ENCODE results near the gene PAPLN.
A peak's percentile ranks its signal among the peaks of the same experiment; 100 is the strongest.

Gene PAPLN

DNA sequence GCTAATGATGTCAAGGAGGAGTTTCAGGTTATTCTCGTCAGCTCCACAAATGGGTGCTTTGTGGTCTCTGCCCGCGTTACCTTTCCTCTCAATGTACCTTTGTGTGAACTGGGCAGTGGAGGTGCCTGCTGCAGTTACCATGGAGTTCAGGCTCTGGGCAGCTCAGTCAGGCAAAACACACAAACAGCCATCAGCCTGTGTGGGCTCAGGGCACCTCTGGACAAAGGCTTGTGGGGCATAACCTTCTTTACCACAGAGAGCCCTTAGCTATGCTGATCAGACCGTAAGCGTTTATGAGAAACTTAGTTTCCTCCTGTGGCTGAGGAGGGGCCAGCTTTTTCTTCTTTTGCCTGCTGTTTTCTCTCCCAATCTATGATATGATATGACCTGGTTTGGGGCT is 16.7 kb upstream of the PAPLN start:
- no peak for DNase-seq
- TF ChIP-seq GATA1 (IDR thresholded peaks at IDR 0.05; ENCODE audit: low read depth, low read length) (no peak), POLR2A (IDR thresholded peaks at IDR 0.05; ENCODE audit: low read length) (no peak)

DNA sequence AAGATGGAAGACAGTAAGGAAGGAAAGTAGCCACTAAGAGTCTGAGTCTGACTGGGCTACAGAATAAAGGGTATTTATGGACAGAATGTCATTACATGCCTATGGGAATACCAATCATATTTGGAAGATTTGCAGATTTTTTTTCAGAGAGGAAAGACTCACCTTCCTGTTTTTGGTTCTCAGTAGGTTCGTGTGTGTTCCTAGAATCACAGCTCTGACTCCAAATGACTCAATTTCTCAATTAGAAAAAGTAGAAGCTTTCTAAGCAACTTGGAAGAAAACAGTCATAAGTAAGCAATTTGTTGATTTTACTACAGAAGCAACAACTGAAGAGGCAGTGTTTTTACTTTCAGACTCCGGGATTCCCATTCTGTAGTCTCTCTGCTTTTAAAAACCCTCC is 15.4 kb upstream of the PAPLN start:
- DNase-seq: no peak
- TF ChIP-seq GATA1 (IDR thresholded peaks at IDR 0.05; ENCODE audit: low read depth, low read length) (no peak), POLR2A (IDR thresholded peaks at IDR 0.05; ENCODE audit: low read length) (no peak)

DNA sequence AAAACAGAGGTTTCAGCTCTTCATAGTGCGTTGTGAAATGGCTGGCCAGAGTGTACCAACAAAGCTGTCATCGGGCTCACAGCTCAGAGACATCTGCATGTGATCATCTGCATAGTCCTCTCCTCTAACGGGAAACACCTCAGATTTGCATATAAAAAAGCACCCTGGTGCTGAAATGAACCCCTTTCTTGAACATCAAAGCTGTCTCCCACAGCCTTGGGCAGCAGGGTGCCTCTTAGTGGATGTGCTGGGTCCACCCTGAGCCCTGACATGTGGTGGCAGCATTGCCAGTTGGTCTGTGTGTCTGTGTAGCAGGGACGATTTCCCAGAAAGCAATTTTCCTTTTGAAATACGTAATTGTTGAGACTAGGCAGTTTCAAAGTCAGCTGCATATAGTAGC is 14.3 kb upstream of the PAPLN start:
- no peak for TF ChIP-seq POLR2A (IDR thresholded peaks at IDR 0.05; ENCODE audit: low read length)
- TF ChIP-seq GATA1 (IDR thresholded peaks at IDR 0.05; ENCODE audit: low read depth, low read length): no peak
- no peak for DNase-seq

DNA sequence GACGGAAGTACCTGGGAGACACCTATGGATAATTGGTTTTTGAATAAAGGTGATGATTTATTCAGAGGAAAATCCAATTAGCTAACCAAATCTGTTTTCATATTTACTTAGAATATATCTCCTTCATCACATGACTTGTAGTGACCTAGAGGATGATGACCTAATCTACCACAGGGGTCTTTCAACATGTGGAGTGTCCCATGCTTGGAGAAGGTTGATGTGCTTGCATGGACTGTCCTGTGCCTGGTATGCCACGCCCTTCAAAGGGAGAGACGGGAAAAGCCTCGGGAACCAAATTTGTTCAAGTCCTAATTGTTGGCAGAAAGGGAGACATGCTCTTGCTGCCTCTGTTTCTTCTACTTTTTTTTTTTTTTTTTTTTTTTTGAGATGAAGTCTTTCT is 11.8 kb upstream of the PAPLN start:
- TF ChIP-seq POLR2A (IDR thresholded peaks at IDR 0.05; ENCODE audit: low read length) (no peak), GATA1 (IDR thresholded peaks at IDR 0.05; ENCODE audit: low read depth, low read length) (no peak)
- no peak for DNase-seq

DNA sequence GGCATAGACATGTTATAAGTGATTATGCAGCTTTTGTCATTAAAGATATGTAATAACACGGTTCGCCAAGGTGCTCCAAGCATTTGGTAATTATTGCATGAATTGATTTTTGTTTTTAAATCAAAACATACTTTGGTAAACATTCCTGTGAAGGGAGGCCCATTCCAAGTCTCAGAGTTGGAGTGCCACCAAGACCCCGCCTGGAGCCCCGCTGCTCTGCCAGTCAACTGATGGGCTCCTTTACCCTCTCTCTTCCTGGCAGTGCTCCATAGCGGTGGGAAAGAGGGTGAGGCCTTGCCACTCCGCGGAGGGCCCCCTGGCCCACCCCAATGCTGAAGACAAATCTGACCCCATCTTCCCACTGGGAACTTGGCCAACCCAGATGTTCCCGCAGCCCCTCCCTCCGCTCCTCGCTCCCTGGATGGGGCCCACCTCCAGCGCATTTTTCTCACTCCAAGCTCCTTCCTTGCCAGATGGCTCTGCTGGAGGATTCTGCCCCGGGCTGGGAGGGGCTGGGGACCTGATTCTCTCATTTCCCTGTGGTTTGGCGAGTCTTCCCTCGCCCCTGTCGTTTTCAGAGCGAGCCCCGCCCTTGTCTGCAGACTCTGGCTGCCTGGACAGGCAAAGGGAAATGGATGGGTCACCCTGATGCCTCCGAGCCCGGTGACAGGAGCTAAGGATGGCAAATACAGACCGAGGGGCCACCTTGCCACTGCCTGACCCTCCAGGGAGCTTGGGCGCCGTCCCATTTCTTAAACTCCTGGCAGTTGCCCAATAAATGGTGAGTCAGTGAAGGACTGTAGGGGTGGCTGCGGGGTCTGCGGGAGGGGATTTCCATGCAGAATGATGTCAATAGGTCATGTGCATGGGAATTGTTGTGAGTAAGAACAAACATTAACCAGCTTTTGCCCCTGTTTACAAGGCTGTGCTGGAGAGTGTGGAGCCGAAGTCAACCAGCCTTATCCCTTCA is 9.2 kb upstream of the PAPLN start:
- TF ChIP-seq GATA1 (IDR thresholded peaks at IDR 0.05; ENCODE audit: low read depth, low read length) (no peak), POLR2A (IDR thresholded peaks at IDR 0.05; ENCODE audit: low read length) (no peak)
- no peak for DNase-seq

DNA sequence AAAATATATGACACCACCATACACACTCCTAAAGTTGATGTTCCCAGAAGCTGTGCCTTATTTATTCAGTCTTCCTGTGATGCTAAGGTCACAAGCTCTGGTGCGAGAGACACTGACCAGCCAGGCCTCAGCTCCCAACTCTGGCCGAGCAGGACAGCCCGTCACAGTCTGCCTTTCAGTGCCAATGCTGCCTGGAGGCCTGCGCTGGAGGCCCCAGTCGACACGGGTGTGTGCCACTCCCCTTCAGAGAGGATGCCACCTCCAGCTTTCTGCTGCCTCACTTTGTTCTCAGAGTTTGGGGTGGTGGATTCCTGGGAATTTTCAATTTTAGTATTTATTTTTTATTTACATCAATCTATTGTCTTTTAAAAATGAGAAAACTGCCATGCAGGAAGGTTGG is 7.3 kb upstream of the PAPLN start:
- TF ChIP-seq GATA1 (IDR thresholded peaks at IDR 0.05; ENCODE audit: low read depth, low read length): no peak
- no peak for TF ChIP-seq POLR2A (IDR thresholded peaks at IDR 0.05; ENCODE audit: low read length)

DNA sequence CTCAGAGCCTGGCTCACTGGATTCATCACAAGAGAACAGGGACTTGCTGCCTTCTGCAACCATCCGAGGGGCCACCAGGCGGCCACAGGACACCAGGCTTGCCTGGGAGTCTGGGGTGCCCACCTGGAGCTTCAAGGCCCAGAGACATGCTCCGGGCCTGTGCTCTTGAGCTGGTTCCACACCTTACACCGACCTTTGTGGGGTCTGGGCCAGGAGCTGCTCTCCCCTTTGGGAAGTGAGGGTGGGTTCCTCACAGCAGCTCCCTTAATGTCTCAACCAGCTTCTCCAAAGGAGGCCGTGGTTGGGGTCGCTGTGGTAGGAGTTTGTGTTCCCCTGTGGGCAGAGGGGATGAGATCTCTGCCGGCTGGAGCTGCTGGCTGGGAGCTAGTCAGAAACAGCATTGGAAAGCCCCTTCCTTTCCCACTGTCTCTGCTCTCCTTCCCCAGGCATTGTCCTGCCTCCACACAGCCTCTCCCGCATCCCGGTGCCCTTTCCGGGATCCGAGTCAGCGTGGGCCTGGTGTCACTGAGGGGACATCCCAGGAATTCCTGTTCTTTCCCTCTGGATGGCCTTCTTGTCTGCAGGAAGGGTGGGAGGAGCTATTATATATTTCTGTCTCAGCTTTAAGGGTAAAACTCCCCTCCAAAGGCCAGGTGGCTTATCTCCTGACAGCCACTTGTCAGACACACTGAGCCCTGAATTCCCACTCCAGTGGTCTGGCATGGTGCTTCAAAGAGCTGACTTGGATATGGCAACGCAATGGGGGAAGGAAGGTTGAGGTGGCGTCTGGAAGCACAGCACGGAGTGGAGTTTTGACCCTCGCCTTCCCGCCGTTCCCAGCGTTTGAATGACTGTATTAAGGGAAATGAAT is 5.1 kb upstream of the PAPLN start:
- DNase-seq: peak; percentile 35 to 47
- TF ChIP-seq GATA1 (IDR thresholded peaks at IDR 0.05; ENCODE audit: low read depth, low read length): no peak
- TF ChIP-seq POLR2A (IDR thresholded peaks at IDR 0.05; ENCODE audit: low read length): no peak

More for the DNA sequence above, 7.3 kb upstream of the PAPLN start:
- DNase-seq: no peak

DNA sequence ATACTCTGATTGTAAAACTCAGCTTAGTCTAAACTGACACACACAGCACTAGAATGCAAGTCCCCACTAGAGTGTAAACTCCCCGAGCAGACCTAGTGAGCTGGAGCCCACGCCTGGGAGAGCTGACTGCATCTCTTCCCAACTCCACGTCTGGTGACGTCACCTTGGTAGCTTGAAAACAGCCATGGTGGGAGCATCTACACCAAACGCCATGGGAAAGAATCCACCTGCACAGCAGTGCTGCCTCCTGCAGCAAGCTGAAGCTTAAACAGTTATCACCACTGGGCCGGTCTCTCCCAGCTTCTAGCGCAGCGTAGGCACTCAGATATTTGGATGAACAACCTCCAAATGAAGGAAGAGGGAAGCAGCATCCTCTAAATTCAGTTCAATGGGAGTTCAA is 4.3 kb upstream of the PAPLN start:
- TF ChIP-seq GATA1 (IDR thresholded peaks at IDR 0.05; ENCODE audit: low read depth, low read length) (no peak), POLR2A (IDR thresholded peaks at IDR 0.05; ENCODE audit: low read length) (no peak)
- no peak for DNase-seq

DNA sequence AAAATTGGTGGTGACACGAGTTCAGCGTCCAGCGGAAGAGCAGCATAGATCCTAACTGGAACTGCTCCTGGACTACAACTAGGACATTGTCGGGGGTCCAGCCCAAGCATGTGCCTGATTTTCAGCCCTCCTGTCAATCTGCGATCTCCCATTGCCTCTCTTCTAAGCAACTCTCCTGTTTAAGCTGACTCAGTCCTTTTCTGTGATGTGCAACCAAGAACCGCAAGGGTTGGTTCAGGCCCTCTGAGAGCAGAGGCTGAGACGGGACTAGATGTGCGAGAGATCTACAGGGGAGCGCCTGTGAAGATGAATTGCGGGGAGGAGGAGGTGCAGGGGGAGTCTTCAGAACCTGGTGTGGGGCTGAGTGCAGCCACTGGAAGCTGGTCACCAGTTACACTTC is 3.7 kb upstream of the PAPLN start:
- TF ChIP-seq POLR2A (IDR thresholded peaks at IDR 0.05; ENCODE audit: low read length) (no peak), GATA1 (IDR thresholded peaks at IDR 0.05; ENCODE audit: low read depth, low read length) (no peak)
- no peak for DNase-seq

DNA sequence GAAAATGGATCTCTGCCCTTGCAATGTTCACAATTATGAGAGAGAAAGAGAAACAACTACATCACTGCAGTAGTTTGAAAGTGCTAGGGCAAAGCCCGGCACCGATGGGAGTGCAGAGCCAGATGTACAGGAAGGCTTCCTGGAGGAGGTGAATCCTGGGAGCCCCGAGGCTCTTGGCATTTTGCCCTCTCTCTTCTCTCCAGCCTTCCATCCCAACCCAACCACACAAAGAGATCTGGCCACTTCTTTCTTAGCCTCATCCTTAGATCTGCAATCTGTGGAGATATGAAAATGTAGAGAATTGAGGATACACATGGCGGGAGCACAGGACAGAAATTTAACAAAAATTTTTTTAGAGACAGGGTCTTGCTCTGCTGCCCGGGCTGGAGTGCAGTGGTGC is 3.3 kb upstream of the PAPLN start:
- DNase-seq: no peak
- TF ChIP-seq GATA1 (IDR thresholded peaks at IDR 0.05; ENCODE audit: low read depth, low read length): no peak
- no peak for TF ChIP-seq POLR2A (IDR thresholded peaks at IDR 0.05; ENCODE audit: low read length)

DNA sequence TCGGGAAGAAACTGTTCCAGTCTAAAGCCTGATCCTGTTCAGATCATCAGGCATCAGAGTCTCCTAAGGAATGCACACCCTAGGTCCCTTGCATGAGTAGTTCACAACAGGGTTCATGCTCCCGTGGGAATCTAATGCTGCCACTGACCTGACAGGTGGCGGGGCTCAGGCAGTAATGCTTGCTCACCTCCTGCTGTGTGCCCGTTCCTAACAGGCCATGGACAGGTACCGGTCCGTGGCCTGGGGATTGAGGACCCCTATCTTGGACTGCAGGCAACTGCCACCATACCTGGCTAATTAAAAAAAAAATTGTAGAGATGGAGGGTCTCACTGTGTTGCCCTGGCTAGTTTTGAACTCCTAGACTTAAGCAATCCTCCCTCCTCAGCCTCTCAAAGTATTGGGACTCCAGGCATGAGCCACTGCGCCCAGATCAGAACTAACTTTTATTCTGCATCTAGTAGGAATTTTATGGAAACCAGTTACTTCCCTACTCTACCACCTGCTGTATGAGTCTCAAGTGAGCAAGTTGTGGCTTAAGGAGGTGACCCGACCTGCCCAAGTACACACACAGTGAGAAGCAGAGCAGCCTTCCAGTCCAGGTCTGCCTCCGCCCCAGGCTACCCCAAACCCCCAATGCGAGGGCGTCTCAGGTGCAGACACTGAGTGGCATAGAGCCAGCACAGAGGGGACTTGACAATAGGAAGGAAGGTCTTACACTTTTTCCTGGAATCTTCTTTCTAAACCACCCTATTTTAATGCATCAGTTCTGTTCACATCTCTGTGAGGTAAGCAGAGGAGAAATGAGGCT is 2.5 kb upstream of the PAPLN start:
- TF ChIP-seq POLR2A (IDR thresholded peaks at IDR 0.05; ENCODE audit: low read length) (no peak), GATA1 (IDR thresholded peaks at IDR 0.05; ENCODE audit: low read depth, low read length) (no peak)
- no peak for DNase-seq

DNA sequence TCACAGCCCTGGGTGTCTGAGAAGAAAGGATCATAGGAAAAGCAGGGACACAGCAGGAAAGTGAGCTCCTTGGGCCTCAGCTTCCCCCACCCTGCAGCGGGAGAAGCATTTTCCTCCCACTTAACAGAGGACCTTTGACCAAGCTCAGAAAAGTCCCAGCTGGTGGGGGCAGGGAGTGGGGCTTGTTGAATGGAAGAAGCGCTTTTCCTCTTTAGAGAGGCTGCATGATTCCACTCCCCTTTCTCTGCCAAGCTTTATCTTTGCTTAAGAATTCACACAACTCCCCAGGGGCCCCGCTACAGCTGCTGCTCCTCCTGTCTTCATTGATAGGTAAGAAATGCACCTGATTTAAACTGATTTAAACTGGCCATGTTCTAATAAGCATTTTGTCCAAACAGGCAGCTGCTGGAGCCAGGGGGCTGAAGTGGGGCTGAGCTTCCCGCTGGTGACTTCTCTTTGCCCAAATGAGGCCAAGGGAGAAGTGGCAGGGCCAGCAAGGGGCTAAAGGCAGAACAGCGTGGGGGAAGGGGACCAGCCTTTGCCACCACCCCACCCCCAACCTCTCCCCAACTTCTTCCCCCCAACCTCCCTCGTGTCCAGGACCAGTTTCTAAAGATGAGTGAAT is 1.7 kb upstream of the PAPLN start:
- DNase-seq: no peak
- TF ChIP-seq GATA1 (IDR thresholded peaks at IDR 0.05; ENCODE audit: low read depth, low read length) (no peak), POLR2A (IDR thresholded peaks at IDR 0.05; ENCODE audit: low read length) (no peak)

DNA sequence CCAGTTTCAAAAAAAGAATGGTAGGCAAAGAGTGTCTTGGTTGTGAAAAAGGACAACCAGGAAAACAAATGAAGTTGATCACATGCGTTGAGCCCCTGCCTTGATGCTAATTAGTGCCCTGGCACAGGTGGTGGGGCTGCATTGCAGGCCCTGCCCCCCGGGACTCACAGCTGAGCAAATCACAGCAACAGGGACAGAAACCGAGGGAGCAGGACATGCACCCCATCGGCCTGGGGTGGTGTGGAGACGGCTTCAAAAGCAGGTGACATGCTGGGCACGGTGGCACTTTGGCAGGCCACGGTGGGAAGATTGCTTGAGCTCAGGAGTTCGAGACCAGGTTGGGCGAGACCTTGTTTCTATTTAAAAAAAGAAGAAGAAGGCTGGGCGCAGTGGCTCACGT is 1.1 kb upstream of the PAPLN start:
- DNase-seq: no peak
- TF ChIP-seq GATA1 (IDR thresholded peaks at IDR 0.05; ENCODE audit: low read depth, low read length) (no peak), POLR2A (IDR thresholded peaks at IDR 0.05; ENCODE audit: low read length) (no peak)

All from erythroblast (primary cell).